ENCODE data around the gene RNASEL.

Gene RNASEL

GRCh38 chr1:182600036-182600713 lies 11.1 kb upstream of the RNASEL start:
- TF ChIP-seq SIN3A (IDR thresholded peaks at IDR 0.05; ENCODE audit: borderline replicate concordance, insufficient read depth, low read length) (no peak), POLR2AphosphoS5 (IDR thresholded peaks at IDR 0.05; ENCODE audit: low read depth, low read length) (no peak), REST (IDR thresholded peaks at IDR 0.05; ENCODE audit: insufficient read depth in 1 of 2, low read depth in 2 of 2, low read length in 2 of 2) (no peak), TAF1 (IDR thresholded peaks at IDR 0.05; ENCODE audit: borderline replicate concordance, insufficient read depth, low read length) (no peak), FOXP2 (optimal IDR thresholded peaks at IDR 0.05; ENCODE audit: borderline replicate concordance, extremely low read depth, extremely low read length, insufficient read depth) (no peak)

GRCh38 chr1:182599339-182599738 lies 10.3 kb upstream of the RNASEL start:
- TF ChIP-seq FOXP2 (optimal IDR thresholded peaks at IDR 0.05; ENCODE audit: borderline replicate concordance, extremely low read depth, extremely low read length, insufficient read depth), result no peak
- TF ChIP-seq REST (IDR thresholded peaks at IDR 0.05; ENCODE audit: insufficient read depth in 1 of 2, low read depth in 2 of 2, low read length in 2 of 2), result no peak
- TF ChIP-seq TAF1 (IDR thresholded peaks at IDR 0.05; ENCODE audit: borderline replicate concordance, insufficient read depth, low read length), result no peak
- TF ChIP-seq SIN3A (IDR thresholded peaks at IDR 0.05; ENCODE audit: borderline replicate concordance, insufficient read depth, low read length), result no peak
- TF ChIP-seq POLR2AphosphoS5 (IDR thresholded peaks at IDR 0.05; ENCODE audit: low read depth, low read length), result no peak

- TF ChIP-seq POLR2AphosphoS5 (IDR thresholded peaks at IDR 0.05; ENCODE audit: low read depth, low read length) (no peak), SIN3A (IDR thresholded peaks at IDR 0.05; ENCODE audit: borderline replicate concordance, insufficient read depth, low read length) (no peak), REST (IDR thresholded peaks at IDR 0.05; ENCODE audit: insufficient read depth in 1 of 2, low read depth in 2 of 2, low read length in 2 of 2) (no peak), TAF1 (IDR thresholded peaks at IDR 0.05; ENCODE audit: borderline replicate concordance, insufficient read depth, low read length) (no peak), FOXP2 (optimal IDR thresholded peaks at IDR 0.05; ENCODE audit: borderline replicate concordance, extremely low read depth, extremely low read length, insufficient read depth) (no peak)
Observed at GRCh38 chr1:182598296-182598695, 9.2 kb upstream of the RNASEL start.

- no peak for TF ChIP-seq POLR2AphosphoS5 (IDR thresholded peaks at IDR 0.05; ENCODE audit: low read depth, low read length)
- no peak for TF ChIP-seq TAF1 (IDR thresholded peaks at IDR 0.05; ENCODE audit: borderline replicate concordance, insufficient read depth, low read length)
- TF ChIP-seq REST (IDR thresholded peaks at IDR 0.05; ENCODE audit: insufficient read depth in 1 of 2, low read depth in 2 of 2, low read length in 2 of 2), result no peak
- TF ChIP-seq SIN3A (IDR thresholded peaks at IDR 0.05; ENCODE audit: borderline replicate concordance, insufficient read depth, low read length), result no peak
- no peak for TF ChIP-seq FOXP2 (optimal IDR thresholded peaks at IDR 0.05; ENCODE audit: borderline replicate concordance, extremely low read depth, extremely low read length, insufficient read depth)
Observed at GRCh38 chr1:182596934-182597333, 7.9 kb upstream of the RNASEL start.
